ENCODE measurements around the gene B2M.
"Not testable (repeated sequence)": the region's sequence is repeated elsewhere in the genome, so short reads cannot be mapped to it uniquely, and the experiment has no call there.

The B2M gene

DNA sequence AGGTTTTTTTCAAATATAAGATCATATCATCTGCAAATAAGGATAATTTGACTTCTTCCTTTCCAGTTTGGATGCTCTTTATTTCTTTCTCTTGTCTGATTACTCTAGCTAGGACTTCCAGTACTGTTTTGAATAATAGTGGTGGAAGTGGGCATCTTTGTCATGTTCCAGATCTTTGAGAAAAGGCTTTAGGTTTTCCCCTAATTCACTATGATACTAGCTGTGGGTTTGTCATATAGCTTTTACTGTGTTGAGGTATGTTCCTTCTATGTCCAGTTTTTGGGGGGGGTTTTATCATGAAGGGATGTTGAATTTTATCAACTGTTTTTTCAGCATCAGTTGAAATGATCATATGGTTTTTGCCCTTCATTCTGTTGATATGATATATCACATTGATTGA lies 10.6 kb upstream of the B2M start:
- DNase-seq: not testable (repeated sequence)

DNA sequence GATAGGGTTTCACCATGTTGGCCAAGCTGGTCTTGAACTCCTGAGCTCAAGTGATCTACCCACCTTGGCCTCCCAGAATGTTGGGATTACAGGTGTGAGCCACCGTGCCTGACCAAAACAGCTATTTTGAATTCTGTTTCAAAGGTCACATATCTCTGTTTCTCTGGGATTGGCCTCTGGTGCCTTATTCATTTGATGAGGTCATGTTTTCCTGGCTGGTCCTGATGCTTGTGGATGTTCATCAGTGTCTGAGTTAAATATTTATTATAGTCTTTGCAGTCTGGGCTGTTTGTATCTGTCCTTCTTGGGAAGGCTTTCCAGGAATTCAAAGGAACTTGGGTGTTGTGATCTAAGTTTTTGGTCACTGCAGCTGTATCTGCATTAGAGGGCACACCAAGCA lies 5.3 kb upstream of the B2M start:
- no peak for DNase-seq

DNA sequence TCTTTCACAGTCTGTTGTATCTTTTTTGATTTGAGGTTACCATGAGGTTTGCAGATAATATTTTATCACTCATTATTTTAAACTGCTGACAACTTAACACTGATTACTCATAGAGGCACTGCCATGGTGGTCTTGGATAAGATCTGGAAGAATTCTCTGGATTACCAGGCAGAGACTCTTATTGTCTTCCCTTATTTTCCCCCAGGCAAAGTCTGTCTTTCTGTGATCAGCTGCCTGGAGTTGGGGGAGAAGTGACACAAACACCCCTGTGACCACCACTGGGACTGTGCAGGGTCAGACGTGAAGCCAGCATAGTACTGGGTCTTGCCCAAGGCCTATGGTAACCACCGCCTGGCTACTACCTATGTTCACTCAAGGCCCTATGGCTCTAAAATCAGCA lies 4.9 kb upstream of the B2M start:
- no peak for DNase-seq

DNA sequence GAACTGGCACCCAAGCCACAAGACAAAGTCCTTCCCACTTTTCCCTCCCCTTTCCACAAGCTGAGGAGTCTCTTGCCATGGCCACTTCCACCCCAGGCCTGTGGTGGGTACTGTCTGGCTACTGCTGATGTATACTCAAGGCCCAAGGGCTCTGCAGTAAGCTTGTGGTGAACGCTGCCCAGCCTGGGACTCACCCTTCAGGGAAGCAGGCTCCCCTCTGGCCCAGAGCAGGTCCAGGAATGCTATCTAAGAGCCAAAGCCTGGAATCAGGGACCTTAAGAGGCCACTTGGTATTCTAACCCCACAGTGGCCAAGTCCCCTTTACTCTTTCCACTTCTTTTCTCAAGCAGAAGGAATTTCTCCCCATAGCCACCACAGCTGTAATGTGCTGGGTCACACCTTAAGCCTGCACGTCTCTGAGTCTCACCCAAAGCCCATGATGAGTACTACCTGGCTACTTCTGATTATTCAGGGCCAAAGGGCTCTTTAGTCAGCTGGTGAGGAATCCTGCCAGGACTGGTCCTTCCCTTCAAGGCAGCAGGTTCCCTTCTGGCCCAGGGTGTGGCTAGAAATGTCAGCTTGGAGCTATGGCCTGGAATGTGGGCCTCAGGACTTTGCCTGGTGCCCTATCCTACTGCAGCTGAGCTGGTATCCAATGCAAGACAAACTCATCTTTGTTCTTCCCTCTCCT lies 4.2 kb upstream of the B2M start:
- DNase-seq: no peak

DNA sequence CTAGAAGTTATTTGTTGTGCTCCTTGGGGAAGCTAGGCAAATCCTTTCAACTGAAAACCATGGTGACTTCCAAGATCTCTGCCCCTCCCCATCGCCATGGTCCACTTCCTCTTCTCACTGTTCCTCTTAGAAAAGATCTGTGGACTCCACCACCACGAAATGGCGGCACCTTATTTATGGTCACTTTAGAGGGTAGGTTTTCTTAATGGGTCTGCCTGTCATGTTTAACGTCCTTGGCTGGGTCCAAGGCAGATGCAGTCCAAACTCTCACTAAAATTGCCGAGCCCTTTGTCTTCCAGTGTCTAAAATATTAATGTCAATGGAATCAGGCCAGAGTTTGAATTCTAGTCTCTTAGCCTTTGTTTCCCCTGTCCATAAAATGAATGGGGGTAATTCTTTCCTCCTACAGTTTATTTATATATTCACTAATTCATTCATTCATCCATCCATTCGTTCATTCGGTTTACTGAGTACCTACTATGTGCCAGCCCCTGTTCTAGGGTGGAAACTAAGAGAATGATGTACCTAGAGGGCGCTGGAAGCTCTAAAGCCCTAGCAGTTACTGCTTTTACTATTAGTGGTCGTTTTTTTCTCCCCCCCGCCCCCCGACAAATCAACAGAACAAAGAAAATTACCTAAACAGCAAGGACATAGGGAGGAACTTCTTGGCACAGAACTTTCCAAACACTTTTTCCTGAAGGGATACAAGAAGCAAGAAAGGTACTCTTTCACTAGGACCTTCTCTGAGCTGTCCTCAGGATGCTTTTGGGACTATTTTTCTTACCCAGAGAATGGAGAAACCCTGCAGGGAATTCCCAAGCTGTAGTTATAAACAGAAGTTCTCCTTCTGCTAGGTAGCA lies 851 bp upstream of the B2M start:
- no peak for DNase-seq

DNA sequence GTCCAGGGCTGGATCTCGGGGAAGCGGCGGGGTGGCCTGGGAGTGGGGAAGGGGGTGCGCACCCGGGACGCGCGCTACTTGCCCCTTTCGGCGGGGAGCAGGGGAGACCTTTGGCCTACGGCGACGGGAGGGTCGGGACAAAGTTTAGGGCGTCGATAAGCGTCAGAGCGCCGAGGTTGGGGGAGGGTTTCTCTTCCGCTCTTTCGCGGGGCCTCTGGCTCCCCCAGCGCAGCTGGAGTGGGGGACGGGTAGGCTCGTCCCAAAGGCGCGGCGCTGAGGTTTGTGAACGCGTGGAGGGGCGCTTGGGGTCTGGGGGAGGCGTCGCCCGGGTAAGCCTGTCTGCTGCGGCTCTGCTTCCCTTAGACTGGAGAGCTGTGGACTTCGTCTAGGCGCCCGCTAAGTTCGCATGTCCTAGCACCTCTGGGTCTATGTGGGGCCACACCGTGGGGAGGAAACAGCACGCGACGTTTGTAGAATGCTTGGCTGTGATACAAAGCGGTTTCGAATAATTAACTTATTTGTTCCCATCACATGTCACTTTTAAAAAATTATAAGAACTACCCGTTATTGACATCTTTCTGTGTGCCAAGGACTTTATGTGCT lies 527 bp downstream of the B2M start:
- peak; percentile 64 for DNase-seq

DNA sequence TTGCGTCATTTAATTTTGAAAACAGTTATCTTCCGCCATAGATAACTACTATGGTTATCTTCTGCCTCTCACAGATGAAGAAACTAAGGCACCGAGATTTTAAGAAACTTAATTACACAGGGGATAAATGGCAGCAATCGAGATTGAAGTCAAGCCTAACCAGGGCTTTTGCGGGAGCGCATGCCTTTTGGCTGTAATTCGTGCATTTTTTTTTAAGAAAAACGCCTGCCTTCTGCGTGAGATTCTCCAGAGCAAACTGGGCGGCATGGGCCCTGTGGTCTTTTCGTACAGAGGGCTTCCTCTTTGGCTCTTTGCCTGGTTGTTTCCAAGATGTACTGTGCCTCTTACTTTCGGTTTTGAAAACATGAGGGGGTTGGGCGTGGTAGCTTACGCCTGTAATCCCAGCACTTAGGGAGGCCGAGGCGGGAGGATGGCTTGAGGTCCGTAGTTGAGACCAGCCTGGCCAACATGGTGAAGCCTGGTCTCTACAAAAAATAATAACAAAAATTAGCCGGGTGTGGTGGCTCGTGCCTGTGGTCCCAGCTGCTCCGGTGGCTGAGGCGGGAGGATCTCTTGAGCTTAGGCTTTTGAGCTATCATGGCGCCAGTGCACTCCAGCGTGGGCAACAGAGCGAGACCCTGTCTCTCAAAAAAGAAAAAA lies 1.2 kb downstream of the B2M start:
- DNase-seq: peak; percentile 68

GRCh38 chr15:44713006-44713966 lies 2.0 kb downstream of the B2M start:
- no peak for DNase-seq

DNA sequence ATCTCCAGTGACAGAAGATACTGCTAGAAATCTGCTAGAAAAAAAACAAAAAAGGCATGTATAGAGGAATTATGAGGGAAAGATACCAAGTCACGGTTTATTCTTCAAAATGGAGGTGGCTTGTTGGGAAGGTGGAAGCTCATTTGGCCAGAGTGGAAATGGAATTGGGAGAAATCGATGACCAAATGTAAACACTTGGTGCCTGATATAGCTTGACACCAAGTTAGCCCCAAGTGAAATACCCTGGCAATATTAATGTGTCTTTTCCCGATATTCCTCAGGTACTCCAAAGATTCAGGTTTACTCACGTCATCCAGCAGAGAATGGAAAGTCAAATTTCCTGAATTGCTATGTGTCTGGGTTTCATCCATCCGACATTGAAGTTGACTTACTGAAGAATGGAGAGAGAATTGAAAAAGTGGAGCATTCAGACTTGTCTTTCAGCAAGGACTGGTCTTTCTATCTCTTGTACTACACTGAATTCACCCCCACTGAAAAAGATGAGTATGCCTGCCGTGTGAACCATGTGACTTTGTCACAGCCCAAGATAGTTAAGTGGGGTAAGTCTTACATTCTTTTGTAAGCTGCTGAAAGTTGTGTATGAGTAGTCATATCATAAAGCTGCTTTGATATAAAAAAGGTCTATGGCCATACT lies 4.0 kb downstream of the B2M start:
- DNase-seq: no peak

DNA sequence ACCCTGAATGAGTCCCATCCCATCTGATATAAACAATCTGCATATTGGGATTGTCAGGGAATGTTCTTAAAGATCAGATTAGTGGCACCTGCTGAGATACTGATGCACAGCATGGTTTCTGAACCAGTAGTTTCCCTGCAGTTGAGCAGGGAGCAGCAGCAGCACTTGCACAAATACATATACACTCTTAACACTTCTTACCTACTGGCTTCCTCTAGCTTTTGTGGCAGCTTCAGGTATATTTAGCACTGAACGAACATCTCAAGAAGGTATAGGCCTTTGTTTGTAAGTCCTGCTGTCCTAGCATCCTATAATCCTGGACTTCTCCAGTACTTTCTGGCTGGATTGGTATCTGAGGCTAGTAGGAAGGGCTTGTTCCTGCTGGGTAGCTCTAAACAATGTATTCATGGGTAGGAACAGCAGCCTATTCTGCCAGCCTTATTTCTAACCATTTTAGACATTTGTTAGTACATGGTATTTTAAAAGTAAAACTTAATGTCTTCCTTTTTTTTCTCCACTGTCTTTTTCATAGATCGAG lies 4.5 kb downstream of the B2M start:
- DNase-seq: no peak

- DNase-seq: no peak
Observed at GRCh38 chr15:44716983-44717602, 5.8 kb downstream of the B2M start.

DNA sequence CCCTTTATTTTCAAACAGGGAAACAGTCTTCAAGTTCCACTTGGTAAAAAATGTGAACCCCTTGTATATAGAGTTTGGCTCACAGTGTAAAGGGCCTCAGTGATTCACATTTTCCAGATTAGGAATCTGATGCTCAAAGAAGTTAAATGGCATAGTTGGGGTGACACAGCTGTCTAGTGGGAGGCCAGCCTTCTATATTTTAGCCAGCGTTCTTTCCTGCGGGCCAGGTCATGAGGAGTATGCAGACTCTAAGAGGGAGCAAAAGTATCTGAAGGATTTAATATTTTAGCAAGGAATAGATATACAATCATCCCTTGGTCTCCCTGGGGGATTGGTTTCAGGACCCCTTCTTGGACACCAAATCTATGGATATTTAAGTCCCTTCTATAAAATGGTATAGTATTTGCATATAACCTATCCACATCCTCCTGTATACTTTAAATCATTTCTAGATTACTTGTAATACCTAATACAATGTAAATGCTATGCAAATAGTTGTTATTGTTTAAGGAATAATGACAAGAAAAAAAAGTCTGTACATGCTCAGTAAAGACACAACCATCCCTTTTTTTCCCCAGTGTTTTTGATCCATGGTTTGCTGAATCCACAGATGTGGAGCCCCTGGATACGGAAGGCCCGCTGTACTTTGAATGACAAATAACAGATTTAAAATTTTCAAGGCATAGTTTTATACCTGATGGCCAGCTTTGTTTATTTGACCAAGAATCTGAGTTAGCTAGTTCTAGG lies 7.0 kb downstream of the B2M start:
- DNase-seq: no peak

DNA sequence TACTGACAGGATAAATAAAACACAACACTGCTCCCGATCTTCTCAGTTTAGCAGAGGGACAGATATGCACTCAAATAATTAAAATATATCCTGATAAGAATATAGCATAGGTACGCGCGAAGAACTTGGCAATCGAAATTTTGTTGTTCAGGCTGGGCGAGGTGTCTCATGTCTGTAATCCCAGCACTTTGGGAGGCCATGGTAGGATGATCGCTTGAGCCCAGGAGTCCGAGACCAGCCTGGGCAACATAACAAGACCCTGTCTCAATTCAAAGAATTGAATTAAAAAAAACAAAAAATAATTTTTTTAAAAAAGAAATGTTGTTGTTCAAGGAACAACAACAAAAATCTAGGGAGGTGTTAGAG lies 7.6 kb downstream of the B2M start:
- DNase-seq: no peak

GRCh38 chr15:44719293-44719999 lies 8.1 kb downstream of the B2M start:
- DNase-seq: peak; percentile 85

DNA sequence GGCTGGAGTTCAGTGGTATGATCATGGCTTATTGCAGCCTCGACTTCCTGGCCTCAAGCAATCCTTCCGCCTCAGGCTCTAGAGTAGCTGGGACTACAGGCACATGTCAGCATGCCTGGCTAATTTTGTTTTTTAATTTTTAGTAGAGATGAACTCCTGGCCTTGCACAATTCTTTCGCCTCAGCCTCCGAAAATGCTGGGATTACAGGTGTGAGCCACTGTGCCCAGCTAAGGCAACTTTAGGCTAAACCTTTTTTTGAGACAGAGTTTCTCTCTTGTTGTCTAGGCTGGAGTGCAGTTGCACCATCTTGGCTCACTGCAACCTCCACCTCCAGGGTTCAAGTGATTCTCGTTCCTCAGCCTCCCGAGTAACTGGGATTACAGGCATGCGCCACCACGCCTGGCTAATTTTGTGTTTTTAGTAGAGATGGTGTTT lies 8.7 kb downstream of the B2M start:
- DNase-seq: not testable (repeated sequence)

- no peak for DNase-seq
Observed at GRCh38 chr15:44720460-44721176, 9.3 kb downstream of the B2M start.

GRCh38 chr15:44722011-44722410 lies 10.7 kb downstream of the B2M start:
- no peak for DNase-seq

GRCh38 chr15:44726136-44726535 lies 14.8 kb downstream of the B2M start:
- no peak for DNase-seq
